Measurements from ENCODE around the gene HMGCR. TPM values are rescaled to one million over a fixed set of nuclear protein-coding genes. Genes with fewer than 3 reads are reported as not detected.

The HMGCR gene
- total RNA-seq, 2 experiments from 2014 or later: 42.6 to 124 TPM

DNA sequence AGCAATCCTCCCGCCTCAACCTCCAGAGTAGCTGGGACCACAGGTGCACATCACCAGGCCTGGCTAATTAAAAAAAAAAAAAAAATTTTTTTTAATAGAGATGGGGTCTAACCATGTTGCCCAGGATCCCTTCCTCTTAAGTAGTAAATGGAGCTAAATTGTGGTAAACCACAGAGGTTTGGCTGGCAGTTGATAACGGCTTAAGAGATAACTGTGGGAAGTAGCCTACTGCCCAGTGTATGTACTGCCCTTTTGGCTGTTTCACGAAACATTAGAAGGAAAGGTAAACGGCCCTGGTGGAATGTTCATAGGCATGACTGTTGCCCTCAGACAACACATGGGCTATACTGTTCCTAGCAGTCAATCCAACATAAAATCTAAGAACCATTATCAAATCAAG, 44.4 kb downstream of the HMGCR start:
- H3K4me1 ChIP-seq (ENCODE audit: insufficient read depth, low read length, poor library complexity, severe bottlenecking): no peaks in the 10 kb centered on the region
- BruUV-seq (replicated peaks): no TSS peak
- ChIA-PET POLR2A (interaction anchor here (0.6 to 0.7 kb wide), 2 partner anchors 22 to 1563 kb away, joined by 3 to 4 read pairs; no protein-coding TSS in a partner anchor), CTCF (ENCODE audit: unreplicated experiment) (interaction anchor here (0.7 kb wide), 1 partner anchor 231 kb away, joined by 3 read pairs; no protein-coding TSS in a partner anchor)
- no peak overlapping the region for H3K4me3 ChIP-seq (ENCODE audit: low read depth, low read length, poor library complexity, severe bottlenecking)
- H2AFZ ChIP-seq (ENCODE audit: low read length): no peak overlapping the region
- no peaks in the 10 kb centered on the region for H3K79me2 ChIP-seq (ENCODE audit: insufficient read depth, low read depth, low read length)
- H3K27ac ChIP-seq (ENCODE audit: low read depth, low read length, poor library complexity, severe bottlenecking): no peak overlapping the region
- no peak for DNase-seq (ENCODE audit: low spot score)
- no peaks in the 10 kb centered on the region for H3K9me2 ChIP-seq (ENCODE audit: insufficient read depth, low read length)
- no peaks in the 10 kb centered on the region for H3K9me3 ChIP-seq (ENCODE audit: low read length)
- H3K4me2 ChIP-seq (ENCODE audit: low read length): no peak overlapping the region
- intact Hi-C loops (cut with micrococcal nuclease; ENCODE audit: unreplicated experiment): no loop called here
- TF ChIP-seq, protein P1, sequence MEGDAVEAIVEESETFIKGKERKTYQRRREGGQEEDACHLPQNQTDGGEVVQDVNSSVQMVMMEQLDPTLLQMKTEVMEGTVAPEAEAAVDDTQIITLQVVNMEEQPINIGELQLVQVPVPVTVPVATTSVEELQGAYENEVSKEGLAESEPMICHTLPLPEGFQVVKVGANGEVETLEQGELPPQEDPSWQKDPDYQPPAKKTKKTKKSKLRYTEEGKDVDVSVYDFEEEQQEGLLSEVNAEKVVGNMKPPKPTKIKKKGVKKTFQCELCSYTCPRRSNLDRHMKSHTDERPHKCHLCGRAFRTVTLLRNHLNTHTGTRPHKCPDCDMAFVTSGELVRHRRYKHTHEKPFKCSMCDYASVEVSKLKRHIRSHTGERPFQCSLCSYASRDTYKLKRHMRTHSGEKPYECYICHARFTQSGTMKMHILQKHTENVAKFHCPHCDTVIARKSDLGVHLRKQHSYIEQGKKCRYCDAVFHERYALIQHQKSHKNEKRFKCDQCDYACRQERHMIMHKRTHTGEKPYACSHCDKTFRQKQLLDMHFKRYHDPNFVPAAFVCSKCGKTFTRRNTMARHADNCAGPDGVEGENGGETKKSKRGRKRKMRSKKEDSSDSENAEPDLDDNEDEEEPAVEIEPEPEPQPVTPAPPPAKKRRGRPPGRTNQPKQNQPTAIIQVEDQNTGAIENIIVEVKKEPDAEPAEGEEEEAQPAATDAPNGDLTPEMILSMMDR (conservative IDR thresholded peaks at IDR 0.05; ENCODE audit: low read length): no peak
- TF ChIP-seq EZH2phosphoT487 (IDR thresholded peaks at IDR 0.05; ENCODE audit: borderline replicate concordance, low read depth, low read length): no peak
- no peaks in the 10 kb centered on the region for H4K20me1 ChIP-seq (ENCODE audit: insufficient read depth, low read length)
- peaks cover 85% of the 10 kb centered on the region for H3K36me3 ChIP-seq (ENCODE audit: insufficient read depth, low read length)

DNA sequence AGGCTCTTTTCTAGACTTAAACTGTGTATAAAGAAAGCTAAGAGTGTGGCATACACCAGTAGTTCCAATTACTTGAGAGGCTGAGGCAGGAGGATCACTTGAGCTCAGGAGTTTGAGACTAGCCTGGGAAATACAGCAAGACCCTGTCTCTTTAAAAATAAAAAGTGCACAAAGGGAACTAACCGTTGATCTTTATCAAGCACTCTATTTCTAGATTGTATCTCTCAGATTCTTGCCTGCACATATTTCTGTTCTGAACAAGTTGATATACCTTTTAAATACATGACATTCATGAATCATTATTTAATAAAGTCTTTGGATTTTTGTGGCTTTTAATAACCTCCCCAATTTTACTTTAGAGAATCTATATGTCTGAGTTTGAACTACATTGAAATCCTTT, 47.2 kb downstream of the HMGCR start:
- Histone ChIP-seq H3K9me3 (ENCODE audit: low read length) (no peaks in the 10 kb centered on the region), H3K9me2 (ENCODE audit: insufficient read depth, low read length) (no peaks in the 10 kb centered on the region), H3K36me3 (ENCODE audit: insufficient read depth, low read length) (peaks cover 68% of the 10 kb centered on the region), H3K4me2 (ENCODE audit: low read length) (no peak overlapping the region), H3K79me2 (ENCODE audit: insufficient read depth, low read depth, low read length) (no peaks in the 10 kb centered on the region), H3K4me1 (ENCODE audit: insufficient read depth, low read length, poor library complexity, severe bottlenecking) (no peaks in the 10 kb centered on the region), H3K27ac (ENCODE audit: low read depth, low read length, poor library complexity, severe bottlenecking) (no peak overlapping the region), H4K20me1 (ENCODE audit: insufficient read depth, low read length) (no peaks in the 10 kb centered on the region), H2AFZ (ENCODE audit: low read length) (no peak overlapping the region), H3K4me3 (ENCODE audit: low read depth, low read length, poor library complexity, severe bottlenecking) (no peak overlapping the region)
- POLR2A ChIA-PET: interaction anchor here (0.5 to 1.2 kb wide), 3 partner anchors 18 to 1005 kb away, joined by 3 read pairs; no protein-coding TSS in a partner anchor
- DNase-seq (ENCODE audit: low spot score): no peak
- TF ChIP-seq, protein P1 (conservative IDR thresholded peaks at IDR 0.05; ENCODE audit: low read length): no peak
- no peak for TF ChIP-seq EZH2phosphoT487 (IDR thresholded peaks at IDR 0.05; ENCODE audit: borderline replicate concordance, low read depth, low read length)
- intact Hi-C loops (cut with micrococcal nuclease; ENCODE audit: unreplicated experiment): no loop called here
- CTCF ChIA-PET (ENCODE audit: unreplicated experiment): no interaction called here
- BruUV-seq (replicated peaks): no TSS peak

DNA sequence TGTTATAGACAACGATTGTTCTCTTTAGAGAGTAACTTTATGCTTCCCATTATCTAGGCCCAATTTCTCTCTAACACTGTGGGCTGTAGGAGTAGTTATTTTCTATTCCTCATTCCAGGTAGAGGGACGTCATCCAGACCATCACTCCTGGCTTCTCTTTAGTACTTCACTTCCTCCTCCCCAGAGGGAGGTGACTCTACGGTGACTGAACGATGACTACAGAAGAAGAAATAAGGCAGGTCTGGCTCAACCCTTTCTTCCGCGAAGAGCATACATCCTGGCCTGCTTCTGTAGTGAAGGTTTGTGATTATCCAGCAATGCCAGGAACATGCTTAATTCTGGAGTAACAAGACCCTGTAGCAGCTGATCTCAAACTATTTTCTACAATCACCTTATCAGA, 50.8 kb downstream of the HMGCR start:
- no peaks in the 10 kb centered on the region for H3K9me3 ChIP-seq (ENCODE audit: low read length)
- no peaks in the 10 kb centered on the region for H3K4me1 ChIP-seq (ENCODE audit: insufficient read depth, low read length, poor library complexity, severe bottlenecking)
- POLR2A ChIA-PET: no interaction called here

More for the DNA sequence above, 50.8 kb downstream of the HMGCR start:
- Histone ChIP-seq H3K27ac (ENCODE audit: low read depth, low read length, poor library complexity, severe bottlenecking) (no peak overlapping the region), H3K79me2 (ENCODE audit: insufficient read depth, low read depth, low read length) (no peaks in the 10 kb centered on the region), H3K36me3 (ENCODE audit: insufficient read depth, low read length) (peaks cover 41% of the 10 kb centered on the region), H4K20me1 (ENCODE audit: insufficient read depth, low read length) (no peaks in the 10 kb centered on the region), H3K9me2 (ENCODE audit: insufficient read depth, low read length) (no peaks in the 10 kb centered on the region), H2AFZ (ENCODE audit: low read length) (no peak overlapping the region), H3K4me2 (ENCODE audit: low read length) (no peak overlapping the region), H3K4me3 (ENCODE audit: low read depth, low read length, poor library complexity, severe bottlenecking) (no peak overlapping the region)
- BruUV-seq (replicated peaks): no TSS peak
- no peak for DNase-seq (ENCODE audit: low spot score)
- TF ChIP-seq, protein P1 (conservative IDR thresholded peaks at IDR 0.05; ENCODE audit: low read length): no peak
- intact Hi-C loops (cut with micrococcal nuclease; ENCODE audit: unreplicated experiment): no loop called here
- CTCF ChIA-PET (ENCODE audit: unreplicated experiment): no interaction called here
